ENCODE measurements around the gene TTLL13. TPM values are rescaled to one million over a fixed set of nuclear protein-coding genes. Genes with fewer than 3 reads are reported as not detected.

The TTLL13 gene
- total RNA-seq, 3 donors from 2014 or later (not counting 1 experiment from before 2014, with no cell fraction given) = 0.18 to 2.2 (median 1.2) TPM

DNA sequence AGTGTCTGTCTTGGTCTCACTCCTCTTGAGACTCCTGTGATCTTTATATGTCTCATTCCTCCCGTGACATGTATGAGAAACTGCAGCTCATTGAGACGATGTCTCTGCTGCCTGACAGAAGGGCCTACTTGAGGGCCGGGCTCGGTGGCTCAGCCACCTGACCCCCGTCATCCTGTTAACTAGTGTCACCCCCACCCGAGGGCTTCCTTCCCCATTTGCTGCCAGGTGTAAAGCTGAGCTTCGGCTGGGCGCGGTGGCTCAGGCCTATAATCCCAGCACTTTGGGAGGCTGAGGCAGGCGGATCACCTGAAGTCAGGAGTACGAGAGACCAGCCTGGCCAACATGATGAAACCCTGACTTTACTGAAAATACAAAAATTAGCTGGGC is 35.5 kb upstream of the TTLL13 start:
- ATAC-seq = no peak
- TF ChIP-seq, protein P1, sequence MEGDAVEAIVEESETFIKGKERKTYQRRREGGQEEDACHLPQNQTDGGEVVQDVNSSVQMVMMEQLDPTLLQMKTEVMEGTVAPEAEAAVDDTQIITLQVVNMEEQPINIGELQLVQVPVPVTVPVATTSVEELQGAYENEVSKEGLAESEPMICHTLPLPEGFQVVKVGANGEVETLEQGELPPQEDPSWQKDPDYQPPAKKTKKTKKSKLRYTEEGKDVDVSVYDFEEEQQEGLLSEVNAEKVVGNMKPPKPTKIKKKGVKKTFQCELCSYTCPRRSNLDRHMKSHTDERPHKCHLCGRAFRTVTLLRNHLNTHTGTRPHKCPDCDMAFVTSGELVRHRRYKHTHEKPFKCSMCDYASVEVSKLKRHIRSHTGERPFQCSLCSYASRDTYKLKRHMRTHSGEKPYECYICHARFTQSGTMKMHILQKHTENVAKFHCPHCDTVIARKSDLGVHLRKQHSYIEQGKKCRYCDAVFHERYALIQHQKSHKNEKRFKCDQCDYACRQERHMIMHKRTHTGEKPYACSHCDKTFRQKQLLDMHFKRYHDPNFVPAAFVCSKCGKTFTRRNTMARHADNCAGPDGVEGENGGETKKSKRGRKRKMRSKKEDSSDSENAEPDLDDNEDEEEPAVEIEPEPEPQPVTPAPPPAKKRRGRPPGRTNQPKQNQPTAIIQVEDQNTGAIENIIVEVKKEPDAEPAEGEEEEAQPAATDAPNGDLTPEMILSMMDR (IDR thresholded peaks at IDR 0.05) = no peak

GRCh38 chr15:90214553-90215196 is 34.7 kb upstream of the TTLL13 start:
- Mint-ChIP-seq H3K9me3 (no peaks in the 10 kb centered on the region), H3K36me3 (no peaks in the 10 kb centered on the region), H3K27ac (peak overlapping the region in 1 of 2 donors; percentile 53), H3K4me3 (no peak overlapping the region), H3K4me1 (peaks cover 6 to 11% of the 10 kb centered on the region in 2 donors), H3K27me3 (ENCODE audit: low read depth in 2 of 2) (no peaks in the 10 kb centered on the region)
- DNase-seq (no peak), ATAC-seq (peak in 2 of 3 donors; percentile 36 to 40)
- peaks cover 38% of the 10 kb centered on the region for H3K4me1 ChIP-seq (ENCODE audit: control insufficient read depth, insufficient read depth, low read length)
- intact Hi-C loops (cut with micrococcal nuclease) = loop anchor here (5.0 kb wide), 1 partner anchor 452 kb away; no protein-coding TSS in a partner anchor
- no peaks in the 10 kb centered on the region for H3K27me3 ChIP-seq (ENCODE audit: control insufficient read depth, insufficient read depth, low read length)
- peaks cover 8% of the 10 kb centered on the region for H3K36me3 ChIP-seq (ENCODE audit: control insufficient read depth, insufficient read depth, low read length)
- no peak overlapping the region for H3K4me3 ChIP-seq (ENCODE audit: low read length)
- H3K9me3 ChIP-seq (ENCODE audit: control insufficient read depth, insufficient read depth, low read length) = no peaks in the 10 kb centered on the region
- WGBS (ENCODE audit: insufficient coverage) = 55% methylated on average over 5 of the region's 8 CpGs
- TF ChIP-seq, protein P1 (IDR thresholded peaks at IDR 0.05) = no peak
- H3K27ac ChIP-seq (ENCODE audit: low read length) = peak overlapping the region; percentile 35

More for the DNA sequence above, 35.5 kb upstream of the TTLL13 start:
- Mint-ChIP-seq H3K9me3 (no peaks in the 10 kb centered on the region), H3K36me3 (no peaks in the 10 kb centered on the region), H3K27me3 (ENCODE audit: low read depth in 2 of 2) (no peaks in the 10 kb centered on the region), H3K27ac (peak overlapping the region in 1 of 2 donors; percentile 20), H3K4me1 (peaks cover 6 to 12% of the 10 kb centered on the region in 2 donors), H3K4me3 (no peak overlapping the region)
- peaks cover 8% of the 10 kb centered on the region for H3K36me3 ChIP-seq (ENCODE audit: control insufficient read depth, insufficient read depth, low read length)
- H3K9me3 ChIP-seq (ENCODE audit: control insufficient read depth, insufficient read depth, low read length) = no peaks in the 10 kb centered on the region
- H3K27me3 ChIP-seq (ENCODE audit: control insufficient read depth, insufficient read depth, low read length) = no peaks in the 10 kb centered on the region
- 57% methylated on average over 11 of the region's 11 CpGs for WGBS (ENCODE audit: insufficient coverage)
- H3K4me3 ChIP-seq (ENCODE audit: low read length) = no peak overlapping the region
- DNase-seq = no peak
- peak overlapping the region; percentile 35 for H3K27ac ChIP-seq (ENCODE audit: low read length)
- peaks cover 37% of the 10 kb centered on the region for H3K4me1 ChIP-seq (ENCODE audit: control insufficient read depth, insufficient read depth, low read length)
- intact Hi-C loops (cut with micrococcal nuclease) = no loop called here

GRCh38 chr15:90217671-90218394 is 31.5 kb upstream of the TTLL13 start:
- H3K9me3 Mint-ChIP-seq = no peaks in the 10 kb centered on the region
- Histone ChIP-seq H3K9me3 (ENCODE audit: control insufficient read depth, insufficient read depth, low read length) (no peaks in the 10 kb centered on the region), H3K4me1 (ENCODE audit: control insufficient read depth, insufficient read depth, low read length) (peaks cover 21% of the 10 kb centered on the region), H3K27ac (ENCODE audit: low read length) (no peak overlapping the region), H3K27me3 (ENCODE audit: control insufficient read depth, insufficient read depth, low read length) (no peaks in the 10 kb centered on the region), H3K36me3 (ENCODE audit: control insufficient read depth, insufficient read depth, low read length) (peaks cover 16% of the 10 kb centered on the region), H3K4me3 (ENCODE audit: low read length) (no peak overlapping the region)
- no peaks in the 10 kb centered on the region for H3K36me3 Mint-ChIP-seq
- 87% methylated on average over 8 of the region's 9 CpGs for WGBS (ENCODE audit: insufficient coverage)
- TF ChIP-seq, protein P1 (IDR thresholded peaks at IDR 0.05) = no peak
- intact Hi-C loops (cut with micrococcal nuclease) = loop anchor here (5.0 kb wide), 1 partner anchor 456 kb away; no protein-coding TSS in a partner anchor
- peaks cover 5 to 6% of the 10 kb centered on the region in 2 donors for H3K4me1 Mint-ChIP-seq
- DNase-seq (no peak), ATAC-seq (no peak)
- H3K27ac Mint-ChIP-seq = peak overlapping the region in 1 of 2 donors; percentile 35
- no peak overlapping the region for H3K4me3 Mint-ChIP-seq
- H3K27me3 Mint-ChIP-seq (ENCODE audit: low read depth in 2 of 2) = no peaks in the 10 kb centered on the region
